Fibroblast of skin of right biceps (primary cell): Measurements from ENCODE around the gene TAGLN2.
"Not testable (repeated sequence)": the region's sequence is repeated elsewhere in the genome, so short reads cannot be mapped to it uniquely, and the experiment has no call there.

ENCODE experiments used
- DNase-seq: peaks from one replicate; pipeline ENCODE4 v3.0.0-alpha.2; 2013

The TAGLN2 gene

DNA sequence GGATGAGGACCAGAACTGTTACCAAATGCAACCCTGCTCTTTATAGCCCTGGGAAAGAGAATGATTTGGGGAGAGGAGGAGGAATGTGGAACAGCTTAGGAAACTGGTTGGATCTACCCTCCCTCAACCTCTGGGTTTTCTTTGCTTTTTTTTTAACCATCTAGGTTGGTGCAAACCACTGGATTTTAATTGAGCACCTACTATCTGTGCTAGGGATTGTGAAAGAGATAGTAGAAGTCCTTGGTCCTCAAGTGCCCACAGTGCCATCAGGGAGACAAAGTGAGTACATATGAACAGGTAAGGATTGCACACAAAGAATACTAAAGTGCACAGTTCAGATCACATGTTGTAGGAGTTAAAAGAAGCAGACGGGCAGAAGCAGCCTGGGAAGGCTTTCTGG is 4.7 kb downstream of the TAGLN2 start:
- no peak for DNase-seq

DNA sequence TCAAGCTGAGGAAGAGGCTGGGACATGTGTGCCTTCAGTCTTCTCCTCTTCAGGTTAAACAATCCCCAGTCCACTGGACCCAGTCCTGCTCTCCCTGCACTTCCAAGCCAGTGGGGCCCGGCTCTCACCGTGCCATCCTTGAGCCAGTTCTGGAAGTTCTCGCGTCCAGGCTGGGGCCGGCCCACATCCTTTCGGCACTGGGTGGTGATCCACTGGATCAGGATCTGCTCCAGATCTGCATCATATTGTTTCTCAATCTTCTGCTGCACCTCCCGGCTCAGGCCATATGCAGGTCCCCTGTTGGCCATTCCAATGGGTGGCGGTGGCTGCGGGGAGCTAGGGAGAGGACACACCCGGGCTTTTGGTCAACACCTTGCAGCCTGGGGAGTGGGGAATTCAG is 5.1 kb downstream of the TAGLN2 start:
- DNase-seq = no peak

DNA sequence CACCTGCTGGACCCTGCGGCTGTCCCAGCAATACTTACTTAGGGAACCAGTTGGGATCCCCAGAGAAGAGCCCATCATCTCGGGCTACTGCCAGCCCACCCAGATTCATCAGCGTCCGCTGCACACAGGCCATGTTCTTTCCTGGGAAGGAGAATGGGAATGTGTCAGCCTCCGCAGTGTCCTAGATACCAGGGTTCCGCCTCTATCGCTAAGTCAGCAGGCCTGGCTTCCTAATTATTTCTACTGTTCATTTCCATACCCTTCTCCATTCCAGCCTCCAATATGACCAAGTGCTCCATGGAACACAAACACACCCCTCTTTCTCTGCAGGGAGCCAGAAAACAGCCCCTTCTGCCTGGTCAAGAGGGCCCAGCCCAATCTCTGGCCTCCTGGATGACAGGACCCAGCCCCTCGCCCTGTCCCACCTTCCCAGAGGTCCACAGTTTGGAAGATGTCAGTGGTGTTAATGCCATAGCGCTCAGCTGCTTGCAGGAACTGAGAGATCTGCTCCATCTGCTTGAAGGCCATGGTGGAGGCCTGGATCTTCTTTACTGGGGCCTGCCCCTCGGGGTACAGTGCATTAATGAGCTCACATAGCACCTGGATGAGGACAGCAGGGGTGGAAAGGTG is 6.0 kb downstream of the TAGLN2 start:
- DNase-seq = no peak

DNA sequence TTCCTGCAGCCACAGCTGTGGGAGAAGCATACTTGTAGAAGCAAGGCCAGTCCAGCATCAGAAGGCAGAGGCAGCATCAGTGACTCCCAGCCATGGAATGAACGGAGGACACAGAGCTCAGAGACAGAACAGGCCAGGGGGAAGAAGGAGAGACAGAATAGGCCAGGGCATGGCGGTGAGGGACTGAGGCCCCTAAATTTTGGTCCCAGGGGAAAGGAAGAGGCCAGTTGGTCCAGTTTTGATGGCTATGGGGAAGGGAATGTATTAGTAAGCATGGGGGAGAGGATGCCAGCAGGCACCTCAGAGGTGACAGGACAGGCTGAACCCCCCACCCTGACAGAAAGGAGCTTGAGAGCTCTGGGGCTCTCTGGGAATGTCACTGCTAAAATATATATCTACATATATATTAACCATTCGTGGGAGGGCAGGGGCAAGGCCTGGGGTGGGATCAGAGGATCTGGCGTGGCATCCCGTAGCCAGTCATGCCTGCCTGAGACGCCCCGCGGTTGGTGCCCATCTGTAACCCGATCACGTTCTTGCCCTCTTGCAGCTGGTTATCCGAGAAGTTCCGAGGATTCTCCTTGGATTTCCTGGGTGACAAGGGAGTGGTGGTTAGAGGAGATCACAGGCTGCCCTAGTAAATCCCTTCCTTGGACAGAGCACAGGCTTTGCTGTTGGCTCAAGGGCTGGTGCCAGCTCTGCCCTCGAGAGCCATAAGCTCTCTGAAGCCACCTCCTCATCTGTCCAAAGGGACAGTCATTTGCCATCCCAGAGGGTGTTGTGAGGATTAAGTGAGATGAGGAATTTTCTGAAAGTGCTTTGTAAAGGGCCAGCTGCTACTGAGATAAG is 6.7 kb downstream of the TAGLN2 start:
- no peak for DNase-seq

DNA sequence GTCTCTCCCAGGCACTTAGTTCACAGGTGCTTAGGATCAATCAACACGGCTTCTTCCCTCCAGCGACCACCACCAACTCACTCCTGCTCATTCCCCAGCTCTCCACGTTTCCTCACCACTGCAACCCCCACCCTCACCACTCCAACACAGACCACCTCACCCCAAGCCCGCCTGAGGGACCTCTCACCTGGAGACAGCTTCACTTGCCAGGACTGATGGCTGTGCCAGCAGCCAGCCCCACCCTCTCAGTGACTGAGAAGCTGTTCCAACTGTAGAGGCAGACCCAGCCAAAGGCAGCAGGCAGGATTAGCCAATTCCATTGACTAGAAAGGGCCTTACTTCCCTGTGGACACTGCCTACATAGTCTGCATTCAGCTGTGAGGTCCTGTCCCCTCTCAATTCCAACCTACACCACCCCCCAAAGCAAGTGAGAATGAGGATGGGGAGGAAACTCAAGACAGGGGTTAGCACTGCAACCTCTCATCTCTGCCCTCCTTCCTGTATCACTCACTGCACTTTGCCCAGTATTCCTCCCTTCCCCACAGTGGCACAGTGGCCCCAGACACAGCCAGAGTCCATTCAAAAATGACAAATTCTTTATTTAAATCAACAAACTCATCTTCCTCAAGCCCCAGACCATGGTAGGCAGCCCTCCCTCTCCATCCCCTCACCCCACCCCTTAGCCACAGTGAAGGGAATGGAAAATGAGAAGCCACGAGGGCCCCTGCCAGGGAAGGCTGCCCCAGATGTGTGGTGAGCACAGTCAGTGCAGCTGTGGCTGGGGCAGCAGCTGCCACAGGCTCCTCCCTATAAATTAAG is 7.6 kb downstream of the TAGLN2 start:
- DNase-seq = no peak

DNA sequence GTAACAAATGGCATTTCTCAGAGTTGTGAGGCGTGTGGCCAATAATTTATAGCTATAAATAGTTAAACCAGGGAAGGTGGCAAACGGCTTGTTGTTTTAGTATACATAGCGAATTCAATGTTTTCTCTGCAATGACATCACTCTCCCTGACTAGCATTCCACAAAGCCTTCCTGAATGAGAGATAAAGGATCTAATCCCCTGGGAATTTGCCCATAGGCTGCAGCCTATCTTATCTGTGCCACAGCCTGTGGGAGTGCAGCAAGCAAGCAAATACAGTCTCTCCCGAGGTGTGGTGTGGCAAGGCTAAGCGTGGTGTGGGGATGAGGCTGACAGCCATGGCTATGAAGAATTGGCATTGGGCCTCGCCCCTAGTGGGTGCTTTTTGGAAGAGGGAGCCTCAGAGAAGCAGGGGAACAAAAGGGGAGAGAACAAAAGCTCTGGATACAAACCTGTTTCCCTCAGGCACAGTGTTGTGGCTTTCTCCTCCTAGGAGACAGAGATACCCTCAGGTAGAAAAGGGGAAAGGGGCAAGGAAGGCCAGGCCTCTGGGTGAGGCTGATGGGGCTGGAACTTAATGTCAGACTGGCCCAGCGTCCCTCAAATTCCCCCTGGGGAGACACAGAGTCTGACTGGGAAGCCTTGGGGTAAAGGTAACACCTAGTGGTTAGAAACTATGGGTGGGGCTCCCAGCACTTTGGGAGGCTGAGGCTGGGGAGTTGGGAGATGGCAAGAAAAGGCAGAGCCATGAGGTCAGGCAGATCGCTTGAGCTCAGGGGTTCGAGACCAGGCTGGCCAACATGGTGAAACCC is 8.9 kb downstream of the TAGLN2 start:
- peak; percentile 94 for DNase-seq

DNA sequence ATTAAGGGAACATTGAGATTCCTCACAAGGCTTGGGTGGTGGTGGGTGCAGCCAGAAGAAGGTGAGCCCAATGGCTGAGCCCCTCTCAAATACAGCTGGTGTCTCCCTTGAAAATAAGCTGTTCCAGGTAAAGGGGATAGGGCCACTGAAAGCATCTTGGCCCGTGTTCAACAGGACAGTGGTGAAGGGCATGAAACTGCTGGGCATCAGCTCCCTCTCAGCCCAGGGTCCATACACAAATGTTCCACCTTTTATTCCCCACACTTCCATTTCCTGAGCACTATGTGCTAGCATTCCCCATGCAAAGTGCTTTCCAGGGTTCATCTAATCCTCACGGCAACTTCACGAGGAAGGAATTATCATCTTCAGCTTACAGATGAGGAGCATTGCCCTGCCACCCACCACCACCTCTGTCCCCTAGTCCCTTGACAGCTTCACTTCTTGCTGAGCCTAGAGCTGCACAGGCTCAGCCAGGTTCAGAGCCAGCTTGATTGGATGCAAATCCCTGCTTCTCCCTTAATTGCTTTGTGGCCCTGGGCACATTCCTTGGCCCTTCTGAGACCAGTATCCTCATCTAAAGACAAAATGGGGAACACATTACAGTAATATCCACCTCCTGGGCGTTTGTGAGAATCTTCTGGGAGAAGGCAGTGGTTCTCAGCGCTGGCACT is 9.6 kb downstream of the TAGLN2 start:
- DNase-seq = no peak

DNA sequence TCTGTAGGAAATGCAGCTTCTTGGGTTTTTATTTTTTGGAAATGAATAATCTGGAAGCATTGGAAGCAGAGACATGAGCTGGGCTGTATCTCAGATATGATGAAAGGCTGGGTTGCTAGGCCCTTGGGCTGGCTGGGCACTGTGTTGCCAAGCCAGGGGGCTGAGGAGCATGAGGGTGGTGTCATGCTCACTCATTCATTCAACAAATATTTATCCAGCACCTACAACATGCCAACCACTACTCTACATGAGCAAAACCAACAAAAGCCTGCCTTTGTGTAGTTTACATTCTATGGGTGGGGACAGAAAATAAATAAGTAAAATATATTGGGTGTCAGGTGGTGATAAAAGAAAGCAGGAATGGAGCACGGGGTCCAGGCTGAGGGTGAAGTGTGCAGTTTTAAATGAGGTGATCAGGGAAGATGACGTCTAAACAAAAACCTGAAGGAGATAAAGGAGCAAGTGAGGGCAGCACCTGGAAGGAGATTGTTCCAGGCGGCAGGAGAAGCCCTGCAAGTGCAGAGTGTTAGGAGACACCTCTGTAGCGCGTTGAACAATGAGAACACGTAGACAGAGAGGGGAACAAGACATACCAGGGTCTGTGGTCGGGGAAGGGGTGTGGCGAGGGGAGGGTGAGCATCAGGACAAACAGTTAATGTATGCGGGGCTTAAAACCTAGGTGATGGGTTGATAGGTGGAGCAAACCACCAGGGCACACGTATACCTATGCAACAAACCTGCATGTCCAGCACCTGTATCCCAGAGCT is 10.9 kb downstream of the TAGLN2 start:
- DNase-seq = no peak

DNA sequence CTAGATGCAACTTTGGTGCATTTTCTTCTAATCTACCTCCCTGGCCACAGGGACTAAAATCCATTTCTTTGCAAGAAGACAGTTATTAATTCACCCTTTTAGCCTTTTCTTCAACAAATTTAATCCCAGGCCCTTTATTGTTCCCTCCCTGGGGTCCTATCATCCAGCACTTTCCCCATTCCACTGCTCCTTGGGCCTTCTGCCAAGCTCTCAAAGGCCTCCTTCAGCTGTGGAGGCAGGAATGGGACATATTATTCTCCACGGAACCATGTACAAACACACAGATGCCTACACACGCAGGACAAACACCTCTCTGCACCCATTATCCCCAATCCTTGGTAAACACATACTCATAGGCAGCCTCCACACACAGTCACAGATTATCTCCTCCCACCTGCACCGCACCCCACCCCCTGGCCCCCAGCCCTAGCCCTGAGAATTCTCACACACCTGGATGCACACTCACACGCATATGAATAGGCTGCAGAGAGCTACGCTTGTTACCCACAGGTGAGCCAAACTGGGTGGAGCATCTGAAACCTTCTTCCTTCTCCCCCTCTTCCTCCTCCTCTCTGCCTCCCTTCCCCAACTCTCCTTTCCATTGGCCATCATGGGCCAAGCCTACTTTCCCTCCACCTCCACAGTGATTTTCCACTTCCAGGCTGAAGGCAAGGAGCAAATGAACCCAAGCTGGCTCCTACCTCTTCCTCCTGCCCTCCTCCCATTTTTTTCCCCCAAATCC is 11.7 kb downstream of the TAGLN2 start:
- no peak for DNase-seq

DNA sequence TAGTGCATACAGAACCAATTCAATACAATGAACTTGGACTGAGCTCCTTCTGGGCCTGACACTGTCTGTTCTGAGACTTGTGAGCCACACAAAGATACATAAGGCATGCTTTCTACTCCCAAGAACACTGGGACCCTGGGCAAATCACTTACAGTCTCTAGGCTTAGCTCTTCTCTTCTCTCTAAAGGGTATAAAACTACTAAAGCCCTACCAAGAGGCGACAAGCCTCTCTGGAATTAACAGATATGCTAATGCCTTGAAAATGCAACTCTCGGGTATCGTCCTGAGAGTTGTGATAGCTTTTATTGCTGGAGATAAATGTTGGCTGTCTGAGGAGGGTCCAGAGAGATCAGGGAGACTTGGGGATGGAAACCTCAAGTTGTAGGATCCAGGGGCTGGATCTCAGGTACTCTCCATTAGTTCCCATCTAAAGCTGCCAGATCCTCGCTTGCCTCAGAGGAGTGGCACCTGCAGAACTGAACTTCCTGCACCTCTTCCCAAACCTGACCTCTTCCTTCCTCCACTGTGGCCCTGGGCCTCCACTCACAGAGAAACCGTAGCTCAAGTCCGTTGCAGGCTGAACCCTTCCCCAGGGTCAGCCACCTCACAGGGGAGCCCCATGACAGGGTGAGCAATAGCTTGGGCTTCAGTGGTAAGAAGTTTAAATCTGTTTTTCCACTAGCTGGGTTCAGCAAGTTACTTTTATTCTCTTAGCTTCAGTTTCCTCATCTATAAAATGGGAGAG is 13.8 kb downstream of the TAGLN2 start:
- DNase-seq = no peak

DNA sequence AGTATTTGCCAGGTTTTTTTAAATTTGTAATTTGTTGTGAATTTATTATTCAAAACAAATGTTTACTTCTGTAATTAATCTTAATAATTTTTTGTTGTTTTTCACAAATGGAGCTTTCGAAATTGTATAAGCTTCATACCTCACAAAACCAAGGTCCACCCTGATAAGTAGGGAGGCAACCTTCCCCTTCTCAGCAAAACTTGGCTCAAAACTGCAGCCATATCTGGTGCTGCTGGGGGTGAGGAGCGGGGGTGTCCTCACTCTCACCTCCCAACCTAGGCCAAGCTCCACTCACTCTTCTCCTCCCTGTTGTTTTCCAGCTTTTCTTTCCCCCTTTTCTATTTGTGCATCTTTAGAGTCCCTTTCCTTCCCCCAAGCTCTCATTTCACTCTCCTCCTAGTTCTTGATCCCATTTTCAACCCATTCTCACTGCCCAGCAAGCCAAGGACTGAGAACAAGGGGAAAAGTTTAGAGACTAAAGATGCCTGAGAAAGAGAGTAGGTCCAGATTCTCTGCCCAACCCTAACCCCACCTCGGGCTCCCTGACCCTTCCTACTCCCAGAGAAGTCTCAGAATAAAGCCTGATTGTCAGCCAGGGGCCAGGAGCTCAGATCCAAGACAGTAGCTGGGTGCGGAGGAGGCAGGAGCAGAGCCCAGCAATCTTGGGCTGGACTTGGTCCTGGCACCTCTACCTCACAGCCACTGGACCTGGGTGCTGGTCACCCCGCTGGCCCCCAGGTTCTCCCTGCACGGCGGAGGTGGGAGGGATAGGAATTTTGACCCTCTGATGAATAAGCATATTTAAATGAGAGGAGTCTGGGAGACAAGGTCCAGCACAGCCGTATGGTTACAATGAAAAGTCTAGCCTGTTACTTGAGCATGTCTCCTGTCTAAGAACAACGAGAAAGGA is 17.0 kb downstream of the TAGLN2 start:
- DNase-seq = no peak

DNA sequence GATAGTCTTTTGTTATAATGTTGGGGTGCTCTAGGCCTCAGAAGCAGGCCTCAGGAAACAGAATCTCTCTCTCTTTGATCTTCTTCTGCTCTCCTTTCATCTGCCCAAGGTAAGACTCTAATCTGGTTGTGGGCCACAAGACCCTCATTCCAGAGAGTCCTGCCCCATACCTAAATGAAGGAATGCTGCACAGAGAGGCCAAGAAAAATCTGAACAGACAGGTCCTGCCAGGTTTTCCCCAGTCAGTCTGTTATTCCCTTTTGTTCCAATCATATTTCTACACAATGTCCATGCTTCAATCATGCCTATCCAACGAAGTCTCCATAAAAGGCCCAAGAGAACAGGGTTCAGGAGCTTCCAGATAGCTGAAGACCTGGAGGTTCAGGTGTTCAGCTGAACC is 18.3 kb downstream of the TAGLN2 start:
- no peak for DNase-seq

DNA sequence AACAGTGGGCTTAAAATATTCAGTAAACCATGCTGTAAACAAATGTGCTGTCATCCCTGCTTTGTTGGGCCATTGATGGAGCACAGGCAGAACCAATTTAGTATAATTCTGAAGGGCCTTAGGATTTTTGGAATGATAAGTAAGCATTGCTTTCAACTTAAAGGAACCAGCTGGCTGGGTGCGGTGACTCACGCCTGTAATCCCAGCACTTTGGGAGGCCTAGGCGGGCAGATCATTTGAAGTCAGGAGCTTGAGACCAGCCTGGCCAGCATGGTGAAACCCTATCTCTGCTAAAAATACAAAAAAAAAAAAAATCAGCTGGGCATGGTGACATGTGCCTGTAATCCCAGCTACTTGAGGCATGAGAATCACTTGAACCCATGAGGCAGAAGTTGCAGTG is 21.3 kb downstream of the TAGLN2 start:
- DNase-seq = not testable (repeated sequence)

DNA sequence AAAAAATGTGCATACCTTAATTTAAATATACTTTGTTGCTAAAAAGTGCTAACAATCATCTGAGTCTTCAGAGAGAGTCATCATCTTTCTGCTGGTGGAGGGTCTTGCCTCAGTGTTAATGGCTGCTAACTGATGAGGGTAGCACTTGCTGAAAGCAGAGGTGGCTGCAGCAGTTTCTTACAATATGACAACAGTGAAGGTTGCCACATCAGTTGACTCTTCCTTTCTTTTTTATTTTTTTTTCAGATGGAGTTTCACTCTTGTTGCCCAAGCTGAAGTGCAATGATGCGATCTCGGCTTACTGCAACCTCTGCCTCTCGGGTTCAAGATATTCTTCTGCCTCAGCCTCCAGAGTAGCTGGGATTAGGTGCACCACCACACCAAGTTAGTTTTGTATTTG is 22.8 kb downstream of the TAGLN2 start:
- no peak for DNase-seq

DNA sequence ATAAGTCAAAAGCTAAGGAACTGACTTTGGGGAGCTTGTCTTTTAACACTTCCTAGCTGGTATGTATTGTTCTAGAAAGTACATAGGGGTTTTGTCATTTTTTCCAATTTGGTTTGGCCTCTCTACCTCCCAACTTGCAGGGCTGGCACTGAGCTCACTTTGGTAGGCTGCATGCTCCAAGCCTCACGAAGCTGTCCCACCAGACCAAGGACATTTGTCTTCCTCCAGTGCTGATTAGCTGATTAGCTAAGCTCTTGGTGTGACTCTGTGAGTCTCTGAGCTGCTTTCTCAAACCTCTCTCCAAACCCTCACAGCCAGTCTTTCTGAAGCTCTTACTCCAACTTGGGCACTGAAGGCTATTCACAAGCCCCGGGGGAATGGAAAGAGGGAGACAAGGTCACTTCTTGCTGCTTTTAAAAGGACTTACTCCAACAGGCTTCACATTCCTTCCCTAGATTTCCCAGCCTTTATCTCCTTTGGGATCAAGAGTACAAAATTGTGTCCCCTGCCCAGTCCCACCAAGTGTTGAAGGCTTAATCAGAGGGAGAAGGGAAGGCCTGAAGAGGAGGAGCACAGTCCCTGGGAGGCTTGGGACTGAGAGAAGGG is 24.4 kb downstream of the TAGLN2 start:
- DNase-seq = no peak

DNA sequence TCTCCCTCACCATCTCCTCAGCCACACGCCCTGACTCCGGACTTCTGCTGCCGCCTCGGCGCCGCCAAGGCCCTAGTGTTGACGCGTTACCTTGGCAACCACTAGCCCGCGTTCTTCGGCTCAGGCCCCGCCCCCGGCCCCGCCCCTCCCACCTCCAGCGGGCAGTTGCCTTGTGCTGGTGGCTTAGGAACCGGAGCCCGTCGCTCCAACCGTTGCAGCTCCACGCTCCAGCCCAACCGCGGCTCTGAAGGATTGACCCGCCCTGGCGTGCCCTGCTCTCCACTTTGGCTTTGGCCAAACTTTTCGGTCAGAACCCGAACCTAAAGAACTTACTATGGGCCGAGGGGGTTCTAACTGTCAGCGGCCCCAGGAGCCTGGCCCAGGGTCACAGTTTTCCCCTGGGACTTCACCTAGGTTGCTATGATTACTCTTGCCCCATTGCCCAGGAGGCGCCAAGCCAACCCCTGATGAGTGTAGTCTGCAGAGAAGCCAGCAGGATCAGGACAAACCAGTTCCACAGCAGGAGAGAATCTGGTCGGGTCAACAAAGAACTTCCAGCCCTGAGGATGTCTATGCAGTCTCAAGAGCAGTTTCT is 25.1 kb downstream of the TAGLN2 start, which contains the start of gene CFAP45:
Gene CFAP45, minus strand, starts transcription at position 80 of the 595 bp plus-strand sequence. Its CDS starts 67 bp downstream, at position 13.
- peak; percentile 75 for DNase-seq

DNA sequence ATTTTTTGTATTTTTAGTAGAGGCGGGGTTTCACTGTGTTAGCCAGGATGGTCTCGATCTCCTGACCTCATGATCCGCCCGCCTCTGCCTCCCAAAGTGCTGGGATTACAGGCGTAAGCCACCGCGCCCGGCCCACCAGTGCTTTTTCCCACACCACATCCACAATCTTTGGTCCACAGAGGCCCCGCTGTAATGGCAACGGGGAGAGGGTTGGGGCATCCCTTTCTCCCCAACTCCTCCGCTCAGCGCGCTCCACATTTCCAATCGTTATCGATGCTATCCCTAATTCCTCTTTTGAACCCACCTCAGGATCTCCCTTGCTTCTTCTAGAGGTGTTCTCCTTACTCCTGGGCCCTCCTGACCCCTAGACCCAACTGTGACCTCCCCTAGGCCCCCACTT is 25.7 kb downstream of the TAGLN2 start:
- DNase-seq = not testable (repeated sequence)

DNA sequence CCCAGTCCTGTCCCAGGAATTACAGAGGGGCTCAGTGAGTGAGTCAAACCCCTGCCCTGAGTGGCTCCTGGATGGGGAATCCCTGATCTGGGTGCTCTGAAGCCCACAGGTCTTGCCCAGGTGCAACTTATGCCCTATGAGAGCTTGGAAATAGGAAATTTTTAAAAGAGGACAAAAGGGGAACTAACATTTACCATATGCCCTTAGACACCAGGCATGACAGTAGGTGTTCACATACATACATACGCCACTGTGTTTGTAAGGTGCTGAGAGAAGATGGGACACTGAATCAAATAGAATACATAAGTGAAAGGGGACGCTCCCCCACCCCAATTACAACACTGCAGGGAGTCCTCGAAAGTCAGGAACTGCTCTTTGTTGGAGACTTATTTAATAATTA is 26.8 kb downstream of the TAGLN2 start:
- DNase-seq = no peak
